NCI-H2029 treated with DMSO at 0.1 percent for 48 hours (cell line): ENCODE data around the gene NUP133.

Source experiments
- DNase-seq: peaks from one replicate; lab custom pipeline; 2025; lab: John Stamatoyannopoulos, UW

NUP133 gene

DNA sequence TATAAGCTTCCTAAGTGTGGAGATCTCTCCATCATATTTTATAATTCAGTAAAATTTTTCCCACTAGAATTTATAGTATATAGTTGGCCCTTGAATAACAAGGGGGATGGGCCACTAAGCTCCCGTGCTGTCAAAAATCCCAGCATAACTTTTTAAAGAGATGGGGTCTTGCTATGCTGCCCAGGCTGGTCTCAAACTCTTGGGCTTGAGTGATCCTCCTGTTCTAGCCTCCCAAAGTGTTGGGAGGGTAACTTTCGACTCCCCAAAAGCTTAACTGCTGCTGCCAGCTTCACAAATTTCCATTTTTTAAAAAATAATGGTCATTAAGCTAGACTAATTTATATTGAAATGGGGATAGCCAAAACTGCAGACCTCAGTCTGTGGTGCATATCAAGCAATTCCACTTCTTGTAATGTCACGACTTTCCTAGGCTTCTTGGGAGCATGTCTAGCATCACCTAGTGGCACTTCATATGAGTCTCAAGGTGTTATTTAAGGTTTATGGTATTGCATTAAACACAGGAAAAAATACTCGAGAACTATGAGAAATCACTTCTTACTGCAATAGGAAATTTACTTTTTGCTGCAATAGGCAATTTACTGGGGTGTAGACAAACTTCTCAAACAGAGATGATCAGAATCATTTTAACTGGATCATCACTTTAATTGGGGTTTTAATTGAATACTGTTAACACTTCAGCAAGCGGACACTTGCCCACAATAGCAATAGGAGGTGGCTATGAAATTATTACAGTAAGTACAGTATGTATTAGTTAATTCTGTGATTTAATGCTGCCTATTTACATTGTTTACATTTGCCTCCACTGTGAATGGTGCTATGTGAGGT, 55.0 kb downstream of the NUP133 start:
- DNase-seq, result no peak

DNA sequence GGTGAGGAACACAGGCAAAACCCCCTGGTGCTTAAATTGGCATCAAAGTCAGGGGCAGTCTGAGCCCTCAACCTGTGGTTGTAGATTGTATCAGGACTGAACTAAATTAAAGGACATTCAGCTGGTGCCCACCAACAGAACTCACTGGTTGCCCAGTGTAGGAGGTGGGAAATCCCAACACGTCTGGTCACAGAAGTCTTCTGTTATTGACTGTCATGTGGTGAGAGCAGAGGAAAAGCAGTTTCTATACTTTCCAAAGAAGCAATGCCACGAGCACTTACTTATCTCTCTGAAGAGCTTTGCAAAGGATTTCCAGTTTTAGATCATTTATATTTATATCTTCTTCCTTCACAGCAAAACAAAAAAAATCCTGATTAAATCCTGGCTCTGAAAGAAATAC, 59.3 kb downstream of the NUP133 start:
- no peak for DNase-seq

DNA sequence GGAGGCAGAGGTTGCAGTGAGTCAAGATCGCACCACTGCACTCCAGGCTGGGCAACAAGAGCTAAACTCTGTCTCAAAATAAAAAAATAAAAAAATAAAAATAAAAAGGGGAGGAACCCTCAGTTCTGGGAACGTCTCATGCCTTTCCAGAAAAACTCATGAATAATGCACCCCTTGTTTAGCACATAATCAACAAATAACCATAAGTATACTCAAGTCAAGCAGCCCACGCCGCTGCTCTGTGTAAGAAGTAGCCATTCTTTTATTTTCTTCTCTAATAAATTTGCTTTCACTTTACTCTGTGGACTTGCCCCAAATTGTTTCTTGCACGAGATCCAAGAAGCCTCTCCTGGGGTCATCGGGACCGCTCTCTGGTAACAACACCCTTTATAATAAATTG, 59.8 kb downstream of the NUP133 start:
- DNase-seq, result no peak

DNA sequence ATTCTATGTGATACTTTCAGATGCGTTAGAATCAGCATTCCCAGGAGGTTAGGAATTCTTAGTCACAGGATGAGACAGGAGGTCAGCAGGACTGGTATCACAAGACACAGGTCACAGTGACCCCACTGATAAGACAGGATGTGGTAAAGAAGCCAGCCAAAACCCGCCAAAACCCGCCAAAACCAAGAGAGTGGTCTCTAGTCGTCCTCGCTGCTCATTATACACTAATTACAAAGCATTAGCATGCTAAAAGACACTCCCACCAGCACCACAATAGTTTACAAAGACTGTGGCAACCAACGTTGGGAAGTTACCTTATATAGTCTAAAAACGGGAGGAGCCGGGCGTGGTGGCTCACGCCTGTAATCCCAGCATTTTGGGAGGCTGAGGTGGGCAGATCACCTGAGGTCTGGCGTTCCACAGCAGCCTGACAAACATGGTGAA, 60.3 kb downstream of the NUP133 start:
- no peak for DNase-seq

DNA sequence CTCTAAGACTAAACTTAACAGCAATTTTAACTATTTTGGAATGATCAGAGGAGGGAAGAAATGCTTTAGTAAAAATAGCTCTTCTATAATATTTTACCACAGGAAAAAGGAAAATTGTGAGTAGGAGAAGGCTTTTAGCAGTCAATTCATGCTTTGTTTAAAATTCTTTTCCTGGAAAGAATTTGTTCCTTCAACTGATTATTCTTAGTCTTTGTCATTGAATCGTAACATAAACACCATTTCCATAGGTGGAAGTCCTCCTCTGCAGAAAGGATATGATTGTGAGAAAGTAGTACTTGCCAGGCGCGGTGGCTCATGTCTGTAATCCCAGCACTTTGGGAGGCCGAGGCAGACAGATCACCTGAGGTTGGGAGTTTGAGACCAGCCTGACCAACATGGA, 62.3 kb downstream of the NUP133 start:
- DNase-seq, result no peak

DNA sequence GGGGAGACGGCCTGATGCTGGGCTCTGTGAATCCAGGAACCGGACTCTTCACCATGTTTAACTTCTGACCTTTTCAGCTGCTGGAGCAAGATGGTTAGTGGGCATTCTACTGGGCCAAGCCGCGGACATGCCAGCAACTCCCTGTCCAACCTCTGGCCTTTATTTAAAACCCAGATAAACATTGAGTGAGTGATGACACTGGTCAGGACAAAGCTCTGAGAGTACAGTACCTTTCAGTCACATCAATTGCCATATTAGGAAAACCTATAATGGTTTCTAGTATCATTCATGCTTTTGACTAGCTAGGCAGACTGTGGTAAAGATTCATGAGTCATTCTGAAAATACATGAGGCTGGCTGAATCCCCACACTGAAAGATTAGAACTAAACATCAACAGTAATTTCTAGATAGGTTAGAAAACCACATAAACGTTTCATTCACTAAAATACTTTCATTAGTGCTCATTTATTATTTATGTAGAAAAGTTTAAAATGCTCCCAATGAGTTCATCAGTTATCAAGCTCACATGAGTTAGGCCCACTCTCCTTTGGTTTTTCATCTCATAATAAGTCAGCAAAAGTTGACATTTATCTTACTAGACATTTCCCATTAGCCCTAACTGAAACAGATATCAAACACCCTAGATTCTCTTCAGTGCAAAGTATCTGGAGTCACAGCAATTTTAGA, 67.1 kb downstream of the NUP133 start:
- DNase-seq, result no peak

DNA sequence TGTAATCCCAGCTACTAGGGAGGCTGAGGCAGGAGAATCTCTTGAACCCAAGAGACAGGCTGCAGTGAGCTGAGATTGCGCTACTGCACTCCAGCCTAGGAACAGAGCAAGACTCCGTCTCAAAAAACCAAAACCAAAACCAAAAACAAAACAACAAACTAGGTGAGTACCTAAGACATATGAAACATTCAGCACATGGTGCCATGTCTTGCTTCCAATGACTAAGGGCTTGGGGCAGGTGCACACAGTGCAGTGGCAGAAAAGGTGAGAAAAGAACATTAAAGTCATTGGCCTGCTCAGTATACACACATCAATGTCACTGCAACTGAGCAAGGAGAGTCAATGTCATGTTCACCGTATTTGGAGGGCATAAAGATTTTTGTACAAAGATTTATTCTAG, 70.1 kb downstream of the NUP133 start:
- DNase-seq, result no peak

DNA sequence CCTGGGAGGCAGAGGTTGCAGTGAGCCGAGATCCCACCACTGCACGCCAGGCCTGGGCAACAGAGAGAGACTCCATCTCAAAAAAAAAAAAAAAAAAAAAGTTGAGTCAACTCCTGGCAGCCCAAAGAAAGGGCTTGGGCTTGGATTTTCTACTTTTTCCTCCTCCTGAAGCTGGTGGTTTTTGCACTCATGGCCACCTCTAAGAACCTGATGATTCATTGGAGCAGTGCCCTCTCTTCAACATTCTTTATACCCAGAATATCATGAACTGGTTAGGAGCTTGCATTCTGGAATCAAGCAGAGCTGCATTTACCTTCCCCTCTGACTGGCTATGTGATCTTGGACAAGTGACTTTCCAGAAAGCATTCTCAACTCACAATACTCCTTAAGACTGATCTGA, 70.7 kb downstream of the NUP133 start:
- DNase-seq, result no peak

DNA sequence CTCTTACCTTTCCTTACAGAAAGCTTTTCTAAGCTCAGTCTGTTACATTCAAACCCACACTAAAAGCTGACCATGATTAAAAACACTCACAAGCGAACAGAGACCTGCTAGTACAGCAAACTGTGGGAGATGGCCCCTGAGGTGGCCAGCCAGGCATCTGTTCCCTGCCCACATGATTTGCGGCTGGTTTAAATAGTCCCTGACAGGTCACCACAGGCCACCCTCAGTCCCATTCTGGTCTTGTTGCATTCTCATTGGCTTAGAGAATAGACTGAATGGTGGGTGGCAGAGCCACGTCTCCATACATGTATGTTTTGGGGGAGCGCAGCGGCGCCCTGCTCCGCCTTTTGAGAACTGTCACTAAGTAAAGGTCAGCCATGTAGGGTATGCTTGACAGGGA, 71.9 kb downstream of the NUP133 start:
- no peak for DNase-seq

DNA sequence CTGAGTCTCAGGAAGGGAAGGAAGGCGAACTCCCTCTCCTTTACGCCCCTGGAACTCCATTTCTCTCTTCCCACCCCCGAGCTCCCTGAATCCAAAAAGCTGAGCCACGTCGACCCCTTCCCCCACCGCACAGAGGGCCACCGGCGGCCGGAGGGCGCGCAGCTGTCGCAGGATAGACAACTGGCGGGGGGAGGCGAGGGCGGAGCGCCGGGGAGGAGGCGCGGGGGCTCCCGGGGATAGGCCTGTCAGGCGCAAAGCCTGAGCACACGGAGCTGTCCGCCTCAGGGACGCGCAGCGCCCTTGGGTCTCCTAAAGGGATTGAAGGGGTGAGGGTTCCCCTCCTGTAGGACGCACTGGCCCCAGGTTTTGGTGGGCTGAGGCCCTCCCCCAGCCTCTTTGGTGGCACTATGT, 73.5 kb downstream of the NUP133 start:
- DNase-seq, result no peak

DNA sequence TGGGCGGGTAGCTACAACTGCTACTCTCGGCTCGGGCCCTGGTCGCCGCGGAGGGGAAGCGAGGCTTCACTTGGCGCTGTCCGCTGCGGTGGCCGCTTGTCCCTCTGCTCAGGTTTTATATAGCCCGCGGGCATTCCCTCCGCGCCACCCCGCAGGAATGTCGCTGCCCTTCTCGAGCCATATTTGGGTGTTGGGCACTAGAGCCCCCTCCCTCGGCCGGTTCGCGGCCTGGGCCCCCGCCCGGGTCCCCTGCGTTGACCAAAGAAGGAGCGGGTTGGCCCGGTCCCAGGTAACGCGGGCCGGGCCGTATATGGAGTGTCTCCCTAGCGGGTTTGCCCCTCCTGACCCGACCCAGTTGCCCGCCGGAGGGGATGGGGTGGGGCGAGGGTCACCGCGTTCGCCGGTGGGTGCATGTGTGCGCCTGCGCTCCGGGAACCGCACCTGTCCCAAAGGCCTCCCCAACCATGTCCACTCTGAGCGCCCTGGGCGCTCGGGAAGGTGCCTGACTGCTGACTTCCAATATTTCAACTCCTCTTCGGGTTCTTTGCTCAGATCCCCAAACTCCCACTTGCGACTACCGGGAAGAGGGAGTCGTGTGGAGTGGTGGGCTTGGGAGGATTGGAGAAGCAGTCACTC, 74.0 kb downstream of the NUP133 start, which contains the start of gene ACTA1:
Gene ACTA1, minus strand, starts transcription at position 90 of the 636 bp plus-strand sequence. CDS start 979 bp downstream, outside the sequence.
- DNase-seq, result no peak

DNA sequence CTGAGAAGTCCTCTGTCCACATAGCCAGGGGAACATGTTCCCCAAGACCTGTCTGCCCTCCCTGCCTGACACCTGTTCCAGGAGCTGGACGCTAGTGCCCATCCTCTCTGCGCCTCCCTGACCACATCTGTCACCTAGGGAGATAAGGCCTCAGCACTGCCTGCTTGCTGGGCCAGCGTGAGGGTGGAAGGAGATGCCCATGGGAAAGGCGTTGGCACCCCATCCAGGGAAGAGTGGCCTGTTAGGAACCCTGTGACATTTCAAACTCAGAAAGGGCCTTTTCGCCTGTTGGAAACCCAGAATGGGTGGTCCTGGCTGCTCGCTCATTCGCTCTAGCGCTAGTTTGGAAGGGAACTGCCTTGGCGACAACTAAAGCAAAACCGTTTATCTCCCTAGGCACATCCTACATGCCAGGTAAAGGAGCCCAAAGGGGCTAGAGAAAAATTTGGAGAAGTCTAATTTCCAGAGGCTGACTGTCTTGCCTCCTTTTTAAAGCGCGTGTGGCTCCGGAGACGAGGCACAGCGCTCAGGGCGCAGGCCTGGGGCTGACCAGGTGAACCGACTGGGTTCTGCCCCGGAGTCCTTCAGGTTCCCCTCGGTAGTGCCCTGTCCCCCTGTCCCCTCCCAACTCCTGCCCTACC, 74.7 kb downstream of the NUP133 start:
- no peak for DNase-seq

DNA sequence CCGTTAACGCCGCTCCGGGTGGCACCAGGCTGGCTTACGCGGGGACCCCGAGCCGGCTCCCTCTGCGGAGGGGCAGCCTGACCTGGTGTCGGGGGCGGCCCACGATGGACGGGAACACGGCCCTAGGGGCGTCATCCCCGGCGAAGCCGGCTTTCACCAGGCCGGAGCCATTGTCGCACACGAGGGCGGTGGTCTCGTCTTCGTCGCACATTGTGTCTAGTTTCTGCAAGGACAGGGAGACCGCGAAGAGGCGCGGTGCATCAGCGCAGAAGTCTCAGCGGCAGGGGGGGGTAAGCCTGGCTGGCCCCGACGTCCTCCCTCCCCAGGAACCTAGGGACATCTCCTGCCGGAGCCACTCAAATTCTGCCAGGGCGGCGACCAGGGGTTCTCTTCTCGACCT, 75.2 kb downstream of the NUP133 start:
- DNase-seq, result no peak

DNA sequence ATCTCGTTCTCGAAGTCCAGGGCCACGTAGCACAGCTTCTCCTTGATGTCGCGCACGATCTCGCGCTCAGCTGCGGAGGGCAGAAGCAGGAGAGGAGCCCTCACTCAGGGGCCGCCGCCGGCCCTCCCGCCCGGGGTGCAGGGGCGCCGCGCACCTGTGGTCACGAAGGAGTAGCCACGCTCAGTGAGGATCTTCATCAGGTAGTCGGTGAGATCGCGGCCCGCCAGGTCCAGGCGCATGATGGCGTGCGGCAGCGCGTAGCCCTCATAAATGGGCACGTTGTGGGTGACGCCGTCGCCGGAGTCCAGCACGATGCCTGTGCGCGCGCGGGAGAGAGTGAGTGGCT, 76.1 kb downstream of the NUP133 start:
- DNase-seq, result no peak

DNA sequence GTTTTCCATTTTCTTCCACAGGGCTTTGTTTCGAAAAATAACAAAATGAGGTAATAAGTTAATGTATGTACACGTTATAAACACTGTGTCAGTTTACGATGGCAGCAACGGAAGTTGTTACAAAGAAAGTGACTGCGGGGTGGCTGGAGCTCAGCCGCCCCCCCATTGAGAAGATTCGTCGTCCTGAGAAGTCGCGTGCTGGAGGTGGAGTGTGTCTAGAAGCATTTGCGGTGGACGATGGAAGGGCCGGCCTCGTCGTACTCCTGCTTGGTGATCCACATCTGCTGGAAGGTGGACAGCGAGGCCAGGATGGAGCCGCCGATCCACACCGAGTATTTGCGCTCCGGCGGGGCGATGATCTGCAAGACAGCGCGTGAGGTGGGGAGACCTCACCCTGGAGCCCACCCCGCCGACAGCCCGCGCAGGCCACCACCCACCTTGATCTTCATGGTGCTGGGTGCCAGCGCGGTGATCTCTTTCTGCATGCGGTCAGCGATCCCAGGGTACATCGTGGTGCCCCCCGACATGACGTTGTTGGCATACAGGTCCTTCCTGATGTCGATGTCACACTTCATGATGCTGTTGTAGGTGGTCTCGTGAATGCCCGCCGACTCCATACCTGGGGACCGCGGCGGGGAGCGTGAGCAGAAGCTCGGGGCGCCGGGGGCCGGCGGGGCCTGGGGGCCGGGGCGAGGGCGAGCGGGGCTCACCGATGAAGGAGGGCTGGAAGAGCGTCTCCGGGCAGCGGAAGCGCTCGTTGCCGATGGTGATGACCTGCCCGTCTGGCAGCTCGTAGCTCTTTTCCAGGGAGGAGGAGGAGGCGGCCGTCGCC, 76.6 kb downstream of the NUP133 start:
- DNase-seq, result no peak

DNA sequence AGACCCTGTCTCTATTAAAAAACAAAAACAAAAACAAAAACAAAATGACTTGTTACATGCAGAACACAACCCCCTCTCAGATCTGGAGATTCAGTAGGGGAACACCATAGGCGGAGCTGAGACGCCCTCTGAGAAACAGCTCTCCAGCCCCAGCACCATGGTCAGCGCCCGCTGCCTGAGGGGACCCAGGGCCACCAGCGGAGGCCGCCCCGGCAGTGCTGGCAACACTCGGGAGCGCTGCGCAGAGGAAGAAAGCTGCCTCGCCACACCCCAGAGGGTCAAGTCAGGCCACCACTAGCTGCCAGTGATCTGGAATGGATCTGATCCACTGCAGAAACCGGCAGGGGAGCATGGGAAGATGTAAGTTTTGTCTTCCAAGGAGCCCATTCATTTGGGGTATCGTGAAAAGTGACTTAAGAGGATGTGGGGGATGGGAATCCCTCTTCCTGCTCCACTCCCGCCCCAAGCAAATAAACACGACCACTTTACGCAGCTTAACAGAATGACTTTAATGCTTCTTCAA, 77.3 kb downstream of the NUP133 start:
- no peak for DNase-seq

DNA sequence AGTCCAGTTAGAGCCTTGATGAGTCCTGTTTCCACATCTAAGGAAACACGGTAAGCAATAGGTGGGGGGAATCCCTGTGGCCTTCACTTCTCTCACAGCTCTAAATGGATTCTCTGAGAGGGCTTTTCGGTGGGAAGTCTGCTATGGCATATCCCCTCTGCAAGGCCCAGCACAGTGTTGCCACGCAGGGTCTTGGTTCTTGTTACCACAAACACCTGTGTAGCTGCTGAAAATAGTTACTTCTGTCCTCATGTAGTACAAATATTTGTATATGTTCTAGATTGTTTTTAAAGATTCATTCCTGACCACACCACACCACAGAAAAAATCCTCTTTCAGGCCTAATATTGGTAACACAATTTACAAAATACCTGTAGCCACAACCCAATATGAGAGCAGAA, 79.9 kb downstream of the NUP133 start:
- no peak for DNase-seq

DNA sequence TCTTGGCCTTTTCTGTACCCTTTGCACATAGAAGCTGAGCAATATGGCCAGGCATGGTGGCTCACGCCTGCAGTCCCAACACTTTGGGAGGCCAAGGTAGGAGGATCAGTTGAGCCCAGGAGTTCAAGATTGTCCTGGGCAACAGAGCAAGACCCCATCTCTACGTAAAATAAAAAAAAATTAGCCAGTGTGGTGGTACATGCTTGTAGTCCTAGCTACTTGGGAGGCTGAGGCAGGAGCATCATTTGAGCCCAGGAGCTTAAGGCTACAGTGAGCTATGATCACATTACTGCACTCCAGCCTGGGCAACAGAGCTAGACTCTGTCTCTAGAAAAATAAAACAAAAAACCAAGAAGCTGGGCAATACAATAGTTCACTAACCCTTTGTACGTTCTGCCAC, 80.6 kb downstream of the NUP133 start:
- DNase-seq, result no peak

DNA sequence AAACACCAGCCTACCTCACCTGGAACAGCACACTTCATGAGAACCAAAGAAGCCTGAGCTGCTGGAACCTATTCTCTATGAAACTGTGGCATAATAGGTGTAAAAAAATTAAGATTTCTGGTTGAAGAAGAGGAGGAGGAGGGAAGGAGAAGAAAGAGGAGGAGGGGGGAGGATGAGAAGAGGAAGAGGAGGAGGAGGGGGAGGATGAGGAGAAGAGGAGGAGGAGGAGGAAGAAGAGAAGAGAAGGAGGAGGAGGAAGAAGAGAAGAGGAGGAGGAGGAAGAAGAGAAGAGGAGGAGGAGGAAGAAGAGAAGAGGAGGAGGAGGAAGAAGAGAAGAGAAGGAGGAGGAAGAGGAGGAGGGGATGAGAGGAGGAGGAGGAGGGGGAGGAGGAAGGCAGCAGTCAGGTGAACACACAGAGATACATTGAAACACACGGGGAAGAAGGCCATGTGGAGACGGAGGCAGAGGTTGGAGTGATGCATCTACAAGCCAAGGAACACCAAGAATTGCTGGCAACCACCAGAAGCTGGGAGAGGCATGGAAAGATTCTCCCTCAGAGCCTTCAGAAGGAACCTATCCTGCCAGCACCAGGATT, 82.5 kb downstream of the NUP133 start:
- no peak for DNase-seq

DNA sequence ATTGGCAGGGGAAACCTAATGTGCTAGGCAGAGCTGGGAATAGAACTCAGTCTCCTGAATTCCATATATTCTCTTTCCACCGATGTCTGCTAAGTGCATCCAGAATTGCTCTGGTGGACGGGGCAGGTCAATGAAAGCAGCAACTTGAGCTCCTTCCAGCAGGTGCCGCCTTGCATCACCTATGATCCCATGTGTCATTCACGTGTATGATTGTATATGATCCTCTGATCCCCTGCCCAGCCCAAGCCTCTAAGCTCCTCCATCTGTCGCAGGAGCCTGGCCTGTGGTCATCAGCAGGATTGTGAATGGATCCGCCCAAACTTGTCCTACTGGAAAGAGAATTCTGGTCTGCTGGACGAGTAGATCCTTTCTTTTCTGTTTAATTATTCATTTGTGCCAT, 87.4 kb downstream of the NUP133 start:
- DNase-seq, result no peak

DNA sequence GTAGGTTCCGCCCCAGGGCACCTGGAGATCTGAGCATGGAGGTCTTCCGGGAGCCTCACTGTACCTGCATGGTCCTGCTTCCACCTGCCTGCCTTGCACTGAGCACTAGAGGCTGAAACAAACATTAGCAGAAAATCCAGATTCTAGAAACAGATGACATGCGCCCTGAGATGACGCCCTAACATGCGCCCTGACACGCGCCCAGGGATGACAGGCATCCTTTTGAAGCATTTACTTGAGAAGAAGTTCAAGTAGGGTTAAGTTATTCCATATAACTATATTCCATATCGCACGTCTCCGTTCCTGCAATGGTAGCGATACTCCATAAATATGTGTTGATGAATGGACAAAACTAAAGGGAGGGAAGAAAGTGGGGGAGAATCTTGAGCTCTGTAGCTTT, 87.9 kb downstream of the NUP133 start:
- DNase-seq, result no peak
